GM23338 (cell line): ENCODE measurements around the gene FBXW11.

Experiments used
- CREB1 ChIP-seq: fragments of 250-450 bp; sonication (Bioruptor Pico); IDR thresholded peaks from 2 replicates; pipeline ENCODE4 v1.5.0; 2020; ENCODE audit warnings: low read depth, mild to moderate bottlenecking, moderate library complexity
- EZH2 ChIP-seq: fragments of 200-600 bp; sonication (generic); IDR thresholded peaks from one replicate; pipeline ENCODE4 v1.8.0; 2017; ENCODE audit warnings: antibody characterized with exemption, mild to moderate bottlenecking, low read depth; ENCODE audit not compliant: unreplicated experiment
- EZH2phosphoT487 ChIP-seq: fragments of 200-600 bp; sonication (generic); IDR thresholded peaks from one replicate; pipeline ENCODE4 v1.8.1; 2018; ENCODE audit warnings: antibody characterized with exemption; ENCODE audit not compliant: unreplicated experiment
- NANOG ChIP-seq: IDR thresholded peaks from 2 replicates; pipeline ENCODE4 v1.6.1; 2016; ENCODE audit warnings: antibody characterized with exemption, borderline replicate concordance
- POLR2AphosphoS5 ChIP-seq: IDR thresholded peaks from 2 replicates; pipeline ENCODE4 v1.6.1; 2016; ENCODE audit warnings: antibody characterized with exemption, low read depth
- ZNF114 ChIP-seq: fragments of 250-450 bp; sonication (Bioruptor Pico); IDR thresholded peaks from 2 replicates; pipeline ENCODE4 v1.5.0; 2020; ENCODE audit warnings: mild to moderate bottlenecking, moderate library complexity
- ZNF331 ChIP-seq: fragments of 250-450 bp; sonication (Bioruptor Pico); IDR thresholded peaks from 2 replicates; pipeline ENCODE4 v1.5.0; 2020; ENCODE audit warnings: low read depth, mild to moderate bottlenecking, moderate library complexity
- TF ChIP-seq, protein P1 (sequence below), 2 experiments: fragments of 200-600 bp in 1 of 2; sonication (generic) in 1 of 2; conservative IDR thresholded peaks; 2 replicates each; pipeline versions ENCODE4 v1.5.1 to v1.6.1; 2016 to 2017; ENCODE audit warnings: antibody characterized with exemption in 2 of 2, low read depth in 2 of 2, mild to moderate bottlenecking in 2 of 2, moderate library complexity in 1 of 2
- TF ChIP-seq, protein P2 (sequence below): IDR thresholded peaks from one replicate; pipeline ENCODE4 v1.6.1; 2018; ENCODE audit warnings: antibody characterized with exemption; ENCODE audit not compliant: unreplicated experiment
- TF ChIP-seq, protein P3 (sequence below): IDR thresholded peaks from 2 replicates; pipeline ENCODE4 v1.6.1; 2016; ENCODE audit warnings: antibody characterized with exemption

DNA sequence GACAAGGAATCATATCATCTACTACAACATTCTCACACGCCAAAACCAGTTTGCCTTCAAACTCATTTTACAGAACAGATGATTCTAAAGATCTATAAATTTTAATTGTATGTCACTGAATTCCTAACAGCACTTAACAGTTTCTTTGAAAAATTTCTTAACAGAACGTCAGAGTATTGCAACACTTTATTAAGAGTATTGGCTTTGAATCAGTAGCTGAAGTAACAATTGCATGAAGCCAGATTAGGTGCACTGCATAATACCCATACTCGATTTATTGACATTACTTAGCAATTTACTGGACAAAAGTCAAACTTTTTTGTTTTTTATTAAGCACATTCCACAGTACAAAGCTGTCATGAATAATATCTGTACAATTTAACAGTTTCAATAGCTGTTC is 145.1 kb downstream of the FBXW11 start:
- TF ChIP-seq, protein P1, sequence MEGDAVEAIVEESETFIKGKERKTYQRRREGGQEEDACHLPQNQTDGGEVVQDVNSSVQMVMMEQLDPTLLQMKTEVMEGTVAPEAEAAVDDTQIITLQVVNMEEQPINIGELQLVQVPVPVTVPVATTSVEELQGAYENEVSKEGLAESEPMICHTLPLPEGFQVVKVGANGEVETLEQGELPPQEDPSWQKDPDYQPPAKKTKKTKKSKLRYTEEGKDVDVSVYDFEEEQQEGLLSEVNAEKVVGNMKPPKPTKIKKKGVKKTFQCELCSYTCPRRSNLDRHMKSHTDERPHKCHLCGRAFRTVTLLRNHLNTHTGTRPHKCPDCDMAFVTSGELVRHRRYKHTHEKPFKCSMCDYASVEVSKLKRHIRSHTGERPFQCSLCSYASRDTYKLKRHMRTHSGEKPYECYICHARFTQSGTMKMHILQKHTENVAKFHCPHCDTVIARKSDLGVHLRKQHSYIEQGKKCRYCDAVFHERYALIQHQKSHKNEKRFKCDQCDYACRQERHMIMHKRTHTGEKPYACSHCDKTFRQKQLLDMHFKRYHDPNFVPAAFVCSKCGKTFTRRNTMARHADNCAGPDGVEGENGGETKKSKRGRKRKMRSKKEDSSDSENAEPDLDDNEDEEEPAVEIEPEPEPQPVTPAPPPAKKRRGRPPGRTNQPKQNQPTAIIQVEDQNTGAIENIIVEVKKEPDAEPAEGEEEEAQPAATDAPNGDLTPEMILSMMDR (conservative IDR thresholded peaks at IDR 0.05; ENCODE audit: low read depth in 2 of 2): no peak
- TF ChIP-seq POLR2AphosphoS5 (no peak), EZH2 (no peak), NANOG (no peak), CREB1 (CRISPR knock-in tag) (no peak), EZH2phosphoT487 (no peak), ZNF114 (CRISPR knock-in tag) (no peak), ZNF331 (CRISPR knock-in tag) (no peak)
- TF ChIP-seq, protein P2, sequence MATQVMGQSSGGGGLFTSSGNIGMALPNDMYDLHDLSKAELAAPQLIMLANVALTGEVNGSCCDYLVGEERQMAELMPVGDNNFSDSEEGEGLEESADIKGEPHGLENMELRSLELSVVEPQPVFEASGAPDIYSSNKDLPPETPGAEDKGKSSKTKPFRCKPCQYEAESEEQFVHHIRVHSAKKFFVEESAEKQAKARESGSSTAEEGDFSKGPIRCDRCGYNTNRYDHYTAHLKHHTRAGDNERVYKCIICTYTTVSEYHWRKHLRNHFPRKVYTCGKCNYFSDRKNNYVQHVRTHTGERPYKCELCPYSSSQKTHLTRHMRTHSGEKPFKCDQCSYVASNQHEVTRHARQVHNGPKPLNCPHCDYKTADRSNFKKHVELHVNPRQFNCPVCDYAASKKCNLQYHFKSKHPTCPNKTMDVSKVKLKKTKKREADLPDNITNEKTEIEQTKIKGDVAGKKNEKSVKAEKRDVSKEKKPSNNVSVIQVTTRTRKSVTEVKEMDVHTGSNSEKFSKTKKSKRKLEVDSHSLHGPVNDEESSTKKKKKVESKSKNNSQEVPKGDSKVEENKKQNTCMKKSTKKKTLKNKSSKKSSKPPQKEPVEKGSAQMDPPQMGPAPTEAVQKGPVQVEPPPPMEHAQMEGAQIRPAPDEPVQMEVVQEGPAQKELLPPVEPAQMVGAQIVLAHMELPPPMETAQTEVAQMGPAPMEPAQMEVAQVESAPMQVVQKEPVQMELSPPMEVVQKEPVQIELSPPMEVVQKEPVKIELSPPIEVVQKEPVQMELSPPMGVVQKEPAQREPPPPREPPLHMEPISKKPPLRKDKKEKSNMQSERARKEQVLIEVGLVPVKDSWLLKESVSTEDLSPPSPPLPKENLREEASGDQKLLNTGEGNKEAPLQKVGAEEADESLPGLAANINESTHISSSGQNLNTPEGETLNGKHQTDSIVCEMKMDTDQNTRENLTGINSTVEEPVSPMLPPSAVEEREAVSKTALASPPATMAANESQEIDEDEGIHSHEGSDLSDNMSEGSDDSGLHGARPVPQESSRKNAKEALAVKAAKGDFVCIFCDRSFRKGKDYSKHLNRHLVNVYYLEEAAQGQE: no peak
- TF ChIP-seq, protein P3, sequence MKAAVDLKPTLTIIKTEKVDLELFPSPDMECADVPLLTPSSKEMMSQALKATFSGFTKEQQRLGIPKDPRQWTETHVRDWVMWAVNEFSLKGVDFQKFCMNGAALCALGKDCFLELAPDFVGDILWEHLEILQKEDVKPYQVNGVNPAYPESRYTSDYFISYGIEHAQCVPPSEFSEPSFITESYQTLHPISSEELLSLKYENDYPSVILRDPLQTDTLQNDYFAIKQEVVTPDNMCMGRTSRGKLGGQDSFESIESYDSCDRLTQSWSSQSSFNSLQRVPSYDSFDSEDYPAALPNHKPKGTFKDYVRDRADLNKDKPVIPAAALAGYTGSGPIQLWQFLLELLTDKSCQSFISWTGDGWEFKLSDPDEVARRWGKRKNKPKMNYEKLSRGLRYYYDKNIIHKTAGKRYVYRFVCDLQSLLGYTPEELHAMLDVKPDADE: no peak
